Lower leg skin (tissue), 3 donors: Measurements from ENCODE around the gene MAP4K1.

Source experiments
- CTCF ChIP-seq, 3 donors: fragments of 450-650 bp; IDR thresholded peaks; one replicate each; pipeline ENCODE4 v1.5.1; 2016; ENCODE audit warnings: antibody characterized with exemption in 3 of 3, mild to moderate bottlenecking in 3 of 3, moderate library complexity in 2 of 3
- POLR2A ChIP-seq, 2 donors: fragments of 450-650 bp; IDR thresholded peaks; one replicate each; pipeline ENCODE4 v1.6.1; 2016 to 2017; ENCODE audit warnings: antibody characterized with exemption in 2 of 2, mild to moderate bottlenecking in 1 of 2, moderate library complexity in 1 of 2

DNA sequence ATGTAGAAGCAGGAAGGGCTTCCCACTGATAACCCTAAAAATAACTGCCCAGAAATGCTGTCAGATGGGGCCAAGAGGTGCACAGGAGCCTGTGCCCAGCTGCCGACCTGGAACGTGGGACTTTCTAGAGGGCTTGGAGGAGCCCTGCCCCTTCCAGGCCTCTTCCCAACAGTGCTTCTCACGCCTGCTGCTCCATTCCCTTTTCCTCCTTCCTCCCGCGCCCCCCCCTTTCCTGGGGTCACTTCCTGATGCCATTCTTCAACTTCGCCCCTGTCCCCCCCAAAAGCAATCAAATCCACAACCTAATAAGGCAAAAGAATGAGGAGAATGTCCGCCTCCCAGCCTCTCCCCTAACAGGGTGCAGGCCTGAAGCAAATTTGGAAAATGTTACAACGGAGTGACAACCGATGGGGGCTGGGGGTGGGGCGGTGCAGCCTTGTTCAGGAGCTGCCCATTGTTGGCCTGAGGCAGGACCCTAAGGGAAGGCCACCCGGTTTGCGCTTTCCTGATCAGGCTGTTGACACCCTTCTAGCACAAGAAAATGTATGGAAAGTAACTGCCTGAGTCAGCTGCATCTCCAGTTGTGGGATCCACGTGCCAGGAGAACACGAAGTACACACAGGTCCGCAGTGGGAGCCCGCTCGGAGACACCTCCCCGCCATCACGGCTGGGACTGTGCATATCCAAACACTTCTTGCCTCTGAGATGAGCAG lies 48.4 kb upstream of the MAP4K1 start:
- TF ChIP-seq CTCF (IDR thresholded peaks at IDR 0.05): no peak
- no peak for TF ChIP-seq POLR2A (IDR thresholded peaks at IDR 0.05)
